Heart right ventricle (tissue), 16 donors: ENCODE measurements around the gene WNT8B. TPM values are rescaled to one million over a fixed set of nuclear protein-coding genes. Genes with fewer than 3 reads are reported as not detected.

Experiments used
- ATAC-seq, 8 donors: fragments of 200-7000 bp; cut with Tn5 transposase; one replicate each; pipeline ENCODE4 v1.9.1; 2020; ENCODE audit warnings: mild to moderate bottlenecking in 8 of 8, moderate library complexity in 8 of 8, moderate number of reproducible peaks in 1 of 8
- DNase-seq, 2 donors: peaks; one replicate each; pipeline ENCODE4 v3.0.0-alpha.2; 2020
- H3K27ac ChIP-seq, 10 donors: fragments of 200-600 bp; sonication (generic) in 2 of 10; one replicate each; pipeline versions ENCODE4 v1.5.0 to v1.8.0; 2020 to 2022; ENCODE audit warnings: mild to moderate bottlenecking in 3 of 10
- H3K27me3 ChIP-seq, 7 donors: fragments of 200-600 bp; one replicate each; pipeline ENCODE4 v1.8.0; 2021 to 2022; ENCODE audit warnings: mild to moderate bottlenecking in 2 of 7
- H3K36me3 ChIP-seq, 9 donors: fragments of 200-600 bp; sonication (generic) in 1 of 9; one replicate each; pipeline versions ENCODE4 v1.5.0 to v1.8.0; 2020 to 2022; ENCODE audit warnings: mild to moderate bottlenecking in 2 of 9
- H3K4me1 ChIP-seq, 9 donors: fragments of 200-600 bp; sonication (generic) in 1 of 9; one replicate each; pipeline versions ENCODE4 v1.5.0 to v1.8.0; 2020 to 2022; ENCODE audit warnings: mild to moderate bottlenecking in 4 of 9
- H3K4me3 ChIP-seq, 10 donors: fragments of 200-600 bp; sonication (generic) in 2 of 10; one replicate each; pipeline versions ENCODE4 v1.5.0 to v1.8.0; 2020 to 2022; ENCODE audit warnings: mild to moderate bottlenecking in 7 of 10, moderate library complexity in 2 of 10
- H3K9me3 ChIP-seq, 11 donors: fragments of 200-600 bp in 10 of 11; sonication (generic) in 2 of 11; one replicate each; pipeline versions ENCODE4 v1.5.0 to v1.8.0; 2013 to 2022; ENCODE audit warnings: mild to moderate bottlenecking in 2 of 11, control low read depth in 1 of 11, moderate library complexity in 1 of 11
- CTCF ChIP-seq, 9 donors: fragments of 200-600 bp; sonication (generic) in 2 of 9; IDR thresholded peaks; one replicate each; pipeline versions ENCODE4 v1.5.0 to v1.8.0; 2021 to 2022; ENCODE audit warnings: antibody characterized with exemption in 9 of 9, mild to moderate bottlenecking in 5 of 9, moderate library complexity in 1 of 9
- WGBS, 2 donors: extraction: QIAGEN DNeasy Blood & Tissue Kit; methylation state at CpG; one replicate each; pipeline ENCODE4 v1.1.7; 2013; ENCODE audit warnings: inconsistent platforms in 1 of 2; 5-methylcytosine and 5-hydroxymethylcytosine counted together
- intact Hi-C, 10 donors: fragments of 100-400 bp; cut with DNase I; formaldehyde crosslinking; loops; one replicate each; pipeline versions ENCODE4 v1.11.1 to v1.14.2; 2022
- polyA plus RNA-seq, 2 donors: library from polyadenylated mRNA; stranded (reverse); fragments of 200-250 nt; gene quantifications; one replicate each; pipeline ENCODE4 v1.2.3, GENCODE V29; 2013
- total RNA-seq, 10 donors: library from RNA; stranded (reverse); fragmentation: NEBNext Ultra II Directional in 3 of 10; extraction: Animal tissue kit (Norgen Biotek cat#: 25700) in 3 of 10; gene quantifications; one replicate each; pipeline versions ENCODE4 v1.2.1 to v1.2.4, GENCODE V29; 2021 to 2023
- donor health status: Arrhythmogenic right ventricular cardiomyopathy.
- donor health status: ischemic (EF 13 %, LVEDD 7.1; RV severe dilation, severe dysfunction).
- donor health status: healthy with polysubstance abuse.
- donor health status: DM: no; HTN: yes; CAD: no.
- donor health status: DM: no; HTN: no; CAD: no.
- donor health status: ischemic (EF 25% LVEDD 6.9; RV normal size, moderate dysfunction).
- donor health status: ischemic (EF 25% LVEDD 5.7; RV mildly dilated, moderate dysfunction).
- donor health status: healthy.
- donor health status: DM: yes; HTN: yes; CAD: no.
- donor health status: Ischemic cardiomyopathy.
- donor health status: ischemic (EF 35%, LVEDD 5.7; RV mildly dilated, moderate dysfunction).
- donor health status: nonischemic (EF 11% LVEDD 7.7; RV severe dilation, severe dysfunction).
- donor health status: DM: yes; HTN: yes; CAD: no.
- donor health status: PGD.
- donor health status: ischemic (EF 29% LVEDD 5.4; RV normal size, mild dysfunction).
- donor health status: nonischemic (EF 23%, LVEDD 6.1; RV moderate dilation, normal function).

Gene WNT8B
- total and polyA plus RNA-seq, 12 donors, result not detected

- H3K27ac ChIP-seq, result peak overlapping the region in 6 of 10 donors; percentile 86 to 95 (median 88)
- intact Hi-C loops, result no loop called here
These were observed 65.5 kb downstream of the WNT8B start for GRCh38 chr10:100528123-100528886.

GRCh38 chr10:100528921-100529474 lies 66.2 kb downstream of the WNT8B start:
- Histone ChIP-seq H3K9me3 (no peaks in the 10 kb centered on the region), H3K27ac (peak overlapping the region; percentile 84 to 95 (median 88)), H3K27me3 (no peaks in the 10 kb centered on the region), H3K4me3 (peak overlapping the region; percentile 69 to 98 (median 90)), H3K4me1 (peaks cover 6 to 29% (median 23%) of the 10 kb centered on the region in 9 donors), H3K36me3 (peaks cover 0 to 43% (median 23%) of the 10 kb centered on the region in 9 donors)
- DNase-seq (no peak), ATAC-seq (peak in 6 of 8 donors; percentile 9 to 38 (median 24))
- intact Hi-C loops, result no loop called here
- WGBS, 2 donors, result 0 to 1% methylated on average over 18 of the region's 18 CpGs
- TF ChIP-seq CTCF (IDR thresholded peaks at IDR 0.05), result no peak

More at GRCh38 chr10:100528123-100528886, 65.5 kb downstream of the WNT8B start:
- no peak for TF ChIP-seq CTCF (IDR thresholded peaks at IDR 0.05)
- no peak for ATAC-seq
- DNase-seq, result no peak
- Histone ChIP-seq H3K36me3 (peaks cover 0 to 50% (median 23%) of the 10 kb centered on the region in 9 donors), H3K4me3 (peak overlapping the region in 9 of 10 donors; percentile 69 to 98 (median 89)), H3K4me1 (peaks cover 6 to 29% (median 23%) of the 10 kb centered on the region in 9 donors), H3K9me3 (no peaks in the 10 kb centered on the region), H3K27me3 (no peaks in the 10 kb centered on the region)
- WGBS, 2 donors, result 45 to 47% methylated on average over 7 of the region's 7 CpGs

GRCh38 chr10:100529475-100530298 lies 66.9 kb downstream of the WNT8B start, which contains the start of gene NDUFB8:
NDUFB8 (minus strand) TSS chr10:100529871; CDS start chr10:100529851, 20 bp downstream.
- intact Hi-C loops, result no loop called here
- no peaks in the 10 kb centered on the region for H3K9me3 ChIP-seq
- ATAC-seq (peak; percentile 89 to 98 (median 96)), DNase-seq (peak; percentile 91 to 92)
- H3K27me3 ChIP-seq, result no peaks in the 10 kb centered on the region
- peaks cover 0 to 36% (median 17%) of the 10 kb centered on the region in 9 donors for H3K36me3 ChIP-seq
- H3K4me3 ChIP-seq, result peak within 1 kb of the TSS; percentile 69 to 98 (median 90)
- 1% methylated on average over 43 of the region's 43 CpGs for WGBS, 2 donors
- no peak for TF ChIP-seq CTCF (IDR thresholded peaks at IDR 0.05)
- peak within 1 kb of the TSS; percentile 84 to 95 (median 88) for H3K27ac ChIP-seq
- peaks cover 6 to 29% (median 24%) of the 10 kb centered on the region in 9 donors for H3K4me1 ChIP-seq

- H3K27ac ChIP-seq, result no peak overlapping the region
- H3K4me3 ChIP-seq, result no peak overlapping the region
- H3K9me3 ChIP-seq, result no peaks in the 10 kb centered on the region
- no peak for TF ChIP-seq CTCF (IDR thresholded peaks at IDR 0.05)
- H3K4me1 ChIP-seq, result peaks cover 6 to 43% (median 40%) of the 10 kb centered on the region in 9 donors
- H3K27me3 ChIP-seq, result no peaks in the 10 kb centered on the region
- DNase-seq (no peak), ATAC-seq (no peak)
- intact Hi-C loops, result no loop called here
- H3K36me3 ChIP-seq, result peaks cover 0 to 16% (median 3%) of the 10 kb centered on the region in 9 donors
These were observed 69.0 kb downstream of the WNT8B start for GRCh38 chr10:100531761-100532160.
